GM19239 (cell line): ENCODE data around the gene PPP1R37.
"Not testable (repeated sequence)": the region's sequence is repeated elsewhere in the genome, so short reads cannot be mapped to it uniquely, and the experiment has no call there.

Experiments
- DNase-seq: peaks from one replicate; pipeline ENCODE4 v3.0.0; 2011; ENCODE audit warnings: low spot score; ENCODE audit not compliant: insufficient read length
- FAIRE-seq: peaks from 2 replicates; lab custom pipeline; 2011; peaks lifted over from hg19 to GRCh38; lab: Jason Lieb, UNC

The PPP1R37 gene

GRCh38 chr19:45094137-45094536 is 1.2 kb downstream of the PPP1R37 start:
- no peak for FAIRE-seq
- no peak for DNase-seq

- no peak for DNase-seq
- FAIRE-seq = no peak
Observed at GRCh38 chr19:45094707-45095106, 1.7 kb downstream of the PPP1R37 start.

- DNase-seq (no peak), FAIRE-seq (no peak)
Observed at GRCh38 chr19:45095496-45096413, 2.8 kb downstream of the PPP1R37 start.

- no peak for DNase-seq
- FAIRE-seq = no peak
Observed at GRCh38 chr19:45096700-45097099, 3.7 kb downstream of the PPP1R37 start.

DNA sequence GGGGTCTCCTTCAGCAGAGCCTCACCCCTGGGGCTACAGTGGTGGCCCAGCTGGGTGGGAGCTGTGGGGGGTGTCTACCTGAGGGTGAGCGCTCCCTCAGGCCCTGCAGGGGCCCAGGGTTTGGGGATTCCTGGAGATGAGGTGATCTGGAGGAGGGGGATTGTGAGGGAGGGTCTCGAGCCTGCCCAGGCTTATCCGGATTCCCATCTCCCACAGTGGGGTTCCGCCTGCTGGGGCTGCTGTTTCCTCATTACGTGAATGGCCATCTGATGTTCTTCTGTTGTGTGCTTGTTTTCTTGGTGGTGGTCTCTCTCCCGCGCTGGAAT is 4.4 kb downstream of the PPP1R37 start:
- DNase-seq (no peak), FAIRE-seq (no peak)

DNA sequence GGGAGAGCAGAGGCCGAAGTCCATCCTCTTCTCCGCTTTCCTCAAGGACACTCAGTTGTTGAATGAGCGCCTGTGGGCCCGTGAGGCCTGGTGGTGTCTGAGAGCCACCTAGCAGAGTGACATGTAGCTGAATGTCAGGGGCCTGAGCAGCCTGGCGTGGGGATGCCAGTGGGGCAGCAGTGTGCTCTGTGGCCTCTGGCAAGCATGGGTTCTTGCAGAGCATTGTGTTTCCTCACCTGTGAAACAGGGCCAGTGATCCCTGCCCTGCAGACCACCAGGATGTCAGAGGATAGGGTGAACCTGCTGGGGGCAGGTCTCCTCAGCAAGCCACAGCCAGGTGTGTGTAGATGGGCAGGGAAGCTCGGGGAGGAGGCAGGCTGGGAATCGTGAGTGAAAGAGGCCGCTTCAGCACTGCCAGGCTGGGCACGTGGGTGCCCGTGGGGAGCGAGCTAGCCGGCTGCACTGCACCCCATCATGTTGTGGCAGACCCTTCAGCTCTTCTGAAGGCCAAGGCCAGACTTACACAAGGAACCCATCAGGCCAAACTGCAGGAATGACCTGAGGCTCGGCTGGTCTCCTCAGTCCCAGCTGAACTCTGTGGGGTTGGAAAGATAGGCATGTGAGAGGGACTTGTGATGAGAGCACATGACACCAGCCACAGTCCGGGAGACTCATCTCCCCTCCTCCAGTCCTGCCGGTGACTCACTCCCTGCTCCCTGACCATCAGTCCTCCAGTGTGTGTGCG is 5.0 kb downstream of the PPP1R37 start:
- DNase-seq = no peak
- FAIRE-seq = no peak

GRCh38 chr19:45098521-45099466 is 5.8 kb downstream of the PPP1R37 start:
- DNase-seq (no peak), FAIRE-seq (no peak)

DNA sequence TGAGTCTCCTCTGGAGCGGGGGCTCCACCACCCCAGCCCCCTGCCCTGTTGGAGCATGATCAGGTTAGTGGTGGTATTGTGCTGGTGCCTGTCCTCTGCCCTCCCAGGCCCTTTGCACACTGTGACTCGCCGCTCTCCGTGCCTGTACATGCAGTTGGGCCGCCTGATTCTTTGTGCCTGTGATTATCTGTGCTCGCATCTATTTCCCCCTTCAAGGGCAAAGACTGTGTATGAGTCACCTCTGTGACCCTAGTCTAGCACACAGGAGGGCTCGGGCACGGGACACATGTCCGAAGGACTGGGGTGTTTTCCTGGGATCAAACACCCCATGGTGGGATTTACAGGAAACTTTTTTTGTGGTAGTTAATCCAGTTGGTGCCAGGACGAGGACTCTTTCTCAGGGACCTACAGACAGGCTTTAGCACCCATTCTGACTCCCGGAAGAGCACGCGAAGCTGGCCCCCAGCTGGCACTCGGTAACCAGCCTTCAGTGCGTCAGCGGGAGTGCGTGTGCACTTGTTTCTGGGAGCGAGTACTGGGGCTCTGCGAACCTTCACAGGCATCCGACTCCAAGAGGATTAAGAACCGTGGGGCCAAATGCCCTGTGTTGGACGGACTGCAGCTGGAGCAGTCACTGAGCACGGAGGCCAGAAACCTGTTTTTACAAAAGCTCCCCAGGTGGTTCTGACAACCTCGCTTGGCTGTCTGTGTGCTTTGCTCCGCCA is 6.7 kb downstream of the PPP1R37 start:
- DNase-seq (no peak), FAIRE-seq (no peak)

DNA sequence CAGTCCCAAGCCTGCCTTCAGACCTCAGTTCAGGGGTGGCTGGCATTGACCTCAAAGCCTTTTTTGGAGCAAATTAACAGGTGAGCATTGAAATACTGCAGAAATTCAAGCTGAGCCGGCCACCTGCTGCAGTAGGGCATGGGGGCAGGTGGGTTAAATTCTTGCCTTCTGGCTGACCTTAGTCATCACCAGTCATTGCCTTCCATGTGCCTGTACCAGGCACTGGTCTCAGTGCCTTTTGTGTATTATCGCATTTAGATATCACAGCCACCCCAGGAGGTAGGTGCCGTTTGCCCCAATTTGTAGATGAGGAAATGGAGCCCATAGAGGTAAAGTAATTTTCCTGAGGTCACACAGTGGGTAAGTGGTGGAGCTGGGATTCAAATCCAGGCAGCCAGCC is 7.2 kb downstream of the PPP1R37 start:
- DNase-seq (no peak), FAIRE-seq (no peak)

- DNase-seq (no peak), FAIRE-seq (no peak)
Observed at GRCh38 chr19:45100846-45101252, 7.9 kb downstream of the PPP1R37 start.

DNA sequence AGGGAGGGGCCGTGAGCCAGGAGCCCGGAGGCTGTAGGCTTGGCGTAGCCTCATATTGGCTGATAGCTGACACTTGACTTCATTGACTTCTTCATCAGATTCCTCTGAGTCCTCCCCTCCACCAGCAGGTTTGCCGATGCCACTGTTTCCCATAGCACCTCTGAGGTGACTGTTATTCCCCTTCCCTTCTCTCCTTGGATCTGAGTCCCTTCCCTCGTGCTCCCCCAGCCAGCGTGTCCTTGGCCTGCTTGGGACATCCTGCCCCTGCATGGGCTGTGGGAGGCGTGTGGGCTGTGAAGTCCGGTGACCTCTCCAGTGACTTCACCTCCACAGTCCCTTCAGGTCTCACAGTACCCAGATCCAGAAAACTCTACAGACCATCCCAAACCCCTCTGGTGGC is 8.8 kb downstream of the PPP1R37 start:
- FAIRE-seq (no peak), DNase-seq (no peak)

- DNase-seq (no peak), FAIRE-seq (no peak)
Observed at GRCh38 chr19:45102481-45102880, 9.5 kb downstream of the PPP1R37 start.

GRCh38 chr19:45103156-45103507 is 10.2 kb downstream of the PPP1R37 start:
- no peak for FAIRE-seq

DNA sequence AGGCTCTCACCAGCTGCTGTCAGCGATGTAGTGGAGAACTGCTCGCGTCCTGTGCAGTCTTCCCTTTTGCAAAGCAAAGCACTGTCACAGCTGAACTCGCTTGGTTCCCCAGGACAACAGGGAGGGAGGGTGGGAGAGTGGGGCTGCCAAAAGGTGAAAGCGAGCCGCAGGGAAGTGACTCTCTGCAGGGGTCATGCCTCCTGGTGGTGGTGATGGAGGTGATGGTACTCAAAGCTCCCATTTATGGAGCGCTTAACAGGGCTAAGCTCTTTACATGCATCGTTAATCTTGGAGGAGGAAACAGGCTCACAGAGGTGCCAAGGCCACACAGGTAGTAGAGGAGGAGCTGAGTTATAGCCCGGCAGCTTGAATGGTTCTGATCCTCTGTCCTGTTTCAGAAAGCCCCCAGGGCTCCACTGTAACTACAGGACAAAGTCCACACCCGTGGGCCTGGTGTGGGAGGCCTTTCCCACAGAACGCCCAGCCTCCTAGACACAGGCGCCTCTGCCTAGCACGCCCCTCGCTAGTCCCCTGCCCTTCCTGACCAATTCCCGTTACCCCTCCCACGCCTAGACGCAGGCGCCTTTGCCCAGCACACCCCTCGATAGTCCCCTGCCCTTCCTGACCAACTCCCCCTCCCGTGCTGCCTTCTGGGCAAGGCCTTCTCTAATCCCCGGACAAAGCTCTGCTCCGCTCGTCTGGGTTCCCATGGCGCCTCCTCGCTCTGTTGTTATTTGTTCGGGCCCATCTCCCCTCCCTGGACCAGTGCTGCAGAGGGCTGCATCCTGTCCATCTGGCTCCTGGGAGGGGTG is 10.7 kb downstream of the PPP1R37 start:
- FAIRE-seq = peak; percentile 74
- no peak for DNase-seq

More at GRCh38 chr19:45103156-45103507, 10.2 kb downstream of the PPP1R37 start:
- no peak for DNase-seq

GRCh38 chr19:45104658-45105349 is 11.8 kb downstream of the PPP1R37 start:
- no peak for DNase-seq
- FAIRE-seq = peak; percentile 65

- not testable (repeated sequence) for FAIRE-seq, DNase-seq
Observed at GRCh38 chr19:45106363-45106762, 13.4 kb downstream of the PPP1R37 start.

GRCh38 chr19:45107621-45108150 is 14.7 kb downstream of the PPP1R37 start:
- peak; percentile 37 for FAIRE-seq
- no peak for DNase-seq

DNA sequence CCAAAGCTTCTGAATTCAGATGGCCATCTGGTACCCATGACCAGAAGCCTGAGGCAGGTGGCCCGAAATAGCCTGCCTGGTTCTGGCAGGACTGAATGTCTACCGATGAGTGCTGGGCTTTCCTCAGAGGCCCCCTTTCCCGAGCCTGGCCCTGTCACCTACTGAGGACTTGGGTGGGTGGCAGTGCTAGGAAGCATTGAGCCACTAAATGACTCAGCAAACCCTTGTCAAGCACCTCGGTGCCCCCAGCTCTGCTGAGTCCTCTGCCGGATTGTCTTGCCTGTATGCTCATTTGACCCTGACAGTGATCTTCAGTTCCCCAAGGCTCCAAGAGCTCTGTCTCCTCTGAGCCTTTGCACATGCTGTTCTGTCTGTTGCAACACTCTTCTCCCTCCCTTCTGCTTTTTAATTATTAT is 17.9 kb downstream of the PPP1R37 start:
- FAIRE-seq (no peak), DNase-seq (no peak)
